Endothelial cell (in vitro differentiated cells): ENCODE data around the gene TGFB3. TPM values are rescaled to one million over a fixed set of nuclear protein-coding genes. Genes with fewer than 3 reads are reported as not detected.

Source experiments
- DNase-seq: peaks from one replicate; pipeline ENCODE4 v3.0.0; 2021; ENCODE audit warnings: low spot score
- H3K27ac Mint-ChIP-seq: one replicate; pipeline ENCODE4 v1.8.0; 2021; ENCODE audit warnings: mixed read lengths, inconsistent platforms; ENCODE audit not compliant: unreplicated experiment
- H3K27me3 Mint-ChIP-seq: one replicate; pipeline ENCODE4 v1.8.0; 2021; ENCODE audit warnings: mild to moderate bottlenecking, moderate library complexity, mixed read lengths, inconsistent platforms; ENCODE audit not compliant: unreplicated experiment
- H3K36me3 Mint-ChIP-seq: one replicate; pipeline ENCODE4 v1.8.0; 2021; ENCODE audit warnings: mild to moderate bottlenecking, low read depth, mixed read lengths, inconsistent platforms; ENCODE audit not compliant: unreplicated experiment
- H3K4me1 Mint-ChIP-seq: one replicate; pipeline ENCODE4 v1.8.0; 2021; ENCODE audit warnings: mild to moderate bottlenecking, mixed read lengths, inconsistent platforms; ENCODE audit not compliant: unreplicated experiment
- H3K4me3 Mint-ChIP-seq: one replicate; pipeline ENCODE4 v1.8.0; 2021; ENCODE audit warnings: mild to moderate bottlenecking, mixed read lengths, inconsistent platforms; ENCODE audit not compliant: unreplicated experiment
- H3K9me3 Mint-ChIP-seq: one replicate; pipeline ENCODE4 v1.8.0; 2021; ENCODE audit warnings: mixed read lengths, inconsistent platforms; ENCODE audit not compliant: unreplicated experiment
- CTCF ChIP-seq: fragments of 200-600 bp; sonication (generic); IDR thresholded peaks from one replicate; pipeline ENCODE4 v1.5.0; 2021; ENCODE audit warnings: antibody characterized with exemption; ENCODE audit not compliant: unreplicated experiment
- total RNA-seq: library from RNA; stranded (reverse); fragmentation: NEBNext Ultra II Directional; extraction: Animal tissue kit (Norgen Biotek cat#: 25700); gene quantifications from one replicate; pipeline ENCODE4 v1.2.1, GENCODE V29; 2021; ENCODE audit not compliant: unreplicated experiment

TGFB3 gene
- total RNA-seq, 1 donor from 2014 or later = 1.5 TPM

DNA sequence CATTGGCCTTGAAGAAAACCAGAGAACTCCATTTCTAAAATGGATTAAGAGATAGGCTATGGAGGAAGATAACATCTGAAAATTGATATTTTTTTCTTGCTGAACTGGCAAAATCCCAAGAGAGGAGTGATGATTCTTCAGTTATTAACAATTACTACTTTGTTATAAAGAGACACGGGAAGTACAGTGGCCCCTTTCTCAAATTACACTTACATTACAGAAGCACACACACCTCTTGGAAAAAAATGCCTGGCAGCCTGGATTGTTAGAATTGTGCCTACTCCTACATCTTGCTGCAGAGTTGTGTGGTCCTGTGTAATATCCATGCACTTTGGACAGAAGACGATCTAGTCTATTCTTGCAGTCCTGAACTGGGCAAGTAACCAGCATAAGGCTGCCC lies 71.7 kb downstream of the TGFB3 start:
- Mint-ChIP-seq H3K4me1 (peaks cover 3% of the 10 kb centered on the region), H3K27me3 (no peaks in the 10 kb centered on the region), H3K4me3 (no peak overlapping the region), H3K36me3 (peaks cover 7% of the 10 kb centered on the region), H3K27ac (no peak overlapping the region), H3K9me3 (no peaks in the 10 kb centered on the region)
- TF ChIP-seq CTCF = no peak
- no peak for DNase-seq

- Mint-ChIP-seq H3K36me3 (peaks cover 7% of the 10 kb centered on the region), H3K9me3 (no peaks in the 10 kb centered on the region), H3K27ac (no peak overlapping the region), H3K4me1 (peaks cover 3% of the 10 kb centered on the region), H3K27me3 (no peaks in the 10 kb centered on the region), H3K4me3 (no peak overlapping the region)
- no peak for DNase-seq
- no peak for TF ChIP-seq CTCF
These were observed 72.2 kb downstream of the TGFB3 start for GRCh38 chr14:75909630-75910029.

Other genes starting within 250 kb of the TGFB3 start
- 22.8 TPM for gene IFT43, start 3.8 kb upstream of the TGFB3 start, total RNA-seq
- gene GPATCH2L, start 169.9 kb upstream of the TGFB3 start, total RNA-seq = 78.8 TPM